Measurements from ENCODE around the gene CA5B. TPM values are rescaled to one million over a fixed set of nuclear protein-coding genes. Genes with fewer than 3 reads are reported as not detected.
"Not testable (repeated sequence)": the region's sequence is repeated elsewhere in the genome, so short reads cannot be mapped to it uniquely, and the experiment has no call there.

Gene CA5B
- total RNA-seq, 1 donor from 2014 or later = 11.2 TPM

DNA sequence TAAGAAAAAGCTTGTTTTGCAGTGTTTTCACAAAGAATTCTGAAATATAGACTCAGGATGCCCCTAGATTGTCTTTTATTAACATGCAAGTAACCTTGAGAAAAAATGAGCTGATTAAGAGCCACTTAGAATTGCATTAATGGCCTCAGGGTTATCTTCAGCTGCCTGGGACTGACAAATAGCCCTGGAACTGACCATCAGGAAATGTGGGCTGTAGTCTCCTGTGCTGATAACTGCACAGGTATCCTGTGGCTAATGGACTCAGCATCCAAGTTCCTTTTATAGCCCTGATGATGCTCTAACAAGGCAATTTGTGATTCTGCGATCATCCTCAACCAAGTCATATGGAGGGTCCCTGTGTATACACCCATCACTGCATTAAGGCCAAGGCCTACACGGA is 17.0 kb downstream of the CA5B start:
- Histone ChIP-seq H3K9me3 (no peaks in the 10 kb centered on the region), H3K4me3 (no peak overlapping the region), H3K27me3 (no peaks in the 10 kb centered on the region), H3K36me3 (no peaks in the 10 kb centered on the region), H3K4me1 (peaks cover 12% of the 10 kb centered on the region), H3K27ac (no peak overlapping the region)
- DNase-seq = no peak
- ATAC-seq = no peak
- intact Hi-C loops (cut with DNase I) = no loop called here
- TF ChIP-seq, protein P1, sequence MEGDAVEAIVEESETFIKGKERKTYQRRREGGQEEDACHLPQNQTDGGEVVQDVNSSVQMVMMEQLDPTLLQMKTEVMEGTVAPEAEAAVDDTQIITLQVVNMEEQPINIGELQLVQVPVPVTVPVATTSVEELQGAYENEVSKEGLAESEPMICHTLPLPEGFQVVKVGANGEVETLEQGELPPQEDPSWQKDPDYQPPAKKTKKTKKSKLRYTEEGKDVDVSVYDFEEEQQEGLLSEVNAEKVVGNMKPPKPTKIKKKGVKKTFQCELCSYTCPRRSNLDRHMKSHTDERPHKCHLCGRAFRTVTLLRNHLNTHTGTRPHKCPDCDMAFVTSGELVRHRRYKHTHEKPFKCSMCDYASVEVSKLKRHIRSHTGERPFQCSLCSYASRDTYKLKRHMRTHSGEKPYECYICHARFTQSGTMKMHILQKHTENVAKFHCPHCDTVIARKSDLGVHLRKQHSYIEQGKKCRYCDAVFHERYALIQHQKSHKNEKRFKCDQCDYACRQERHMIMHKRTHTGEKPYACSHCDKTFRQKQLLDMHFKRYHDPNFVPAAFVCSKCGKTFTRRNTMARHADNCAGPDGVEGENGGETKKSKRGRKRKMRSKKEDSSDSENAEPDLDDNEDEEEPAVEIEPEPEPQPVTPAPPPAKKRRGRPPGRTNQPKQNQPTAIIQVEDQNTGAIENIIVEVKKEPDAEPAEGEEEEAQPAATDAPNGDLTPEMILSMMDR (IDR thresholded peaks at IDR 0.05) = no peak

DNA sequence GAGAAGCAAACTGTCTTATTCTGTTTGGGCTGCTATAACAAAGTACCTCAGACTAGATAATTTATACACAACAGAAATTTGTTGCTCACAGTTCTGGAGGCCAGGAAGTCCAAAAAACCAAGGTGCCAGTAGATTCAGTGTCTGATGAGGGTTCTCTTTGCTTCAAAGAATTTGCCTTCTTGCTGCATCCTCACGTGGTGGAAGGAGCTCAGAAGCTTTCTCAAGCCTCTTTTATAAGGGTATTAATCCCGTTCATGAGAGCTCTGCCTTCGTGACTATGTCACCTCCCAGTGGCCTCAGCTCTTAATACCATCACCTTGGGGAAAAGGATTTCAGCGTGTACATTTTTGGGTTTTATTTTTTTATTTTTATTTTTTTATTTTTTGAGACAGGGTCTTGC is 20.1 kb downstream of the CA5B start:
- H3K27ac ChIP-seq = no peak overlapping the region
- H3K4me1 ChIP-seq = no peaks in the 10 kb centered on the region
- ATAC-seq = no peak
- no peaks in the 10 kb centered on the region for H3K36me3 ChIP-seq
- H3K27me3 ChIP-seq = no peaks in the 10 kb centered on the region
- TF ChIP-seq, protein P1 (IDR thresholded peaks at IDR 0.05) = no peak
- no peak for DNase-seq
- H3K9me3 ChIP-seq = no peaks in the 10 kb centered on the region
- H3K4me3 ChIP-seq = no peak overlapping the region
- intact Hi-C loops (cut with DNase I) = no loop called here

DNA sequence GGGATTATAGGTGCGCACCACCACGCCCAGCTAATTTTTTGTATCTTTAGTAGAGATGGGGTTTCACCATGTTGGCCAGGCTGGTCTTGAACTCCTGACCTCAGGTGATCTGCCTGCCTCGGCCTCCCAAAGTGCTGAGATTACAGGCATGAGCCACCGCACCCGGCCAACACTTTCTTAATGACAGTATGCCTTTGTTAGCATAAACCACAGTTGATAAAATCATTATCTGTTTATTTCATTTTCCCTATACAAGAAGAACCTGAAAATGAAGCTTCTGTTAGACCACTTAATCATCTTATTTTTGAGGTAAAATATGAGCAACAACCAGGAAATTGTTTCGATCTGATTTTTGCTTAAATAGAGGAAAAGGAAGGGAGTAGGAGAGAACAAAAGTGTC is 21.8 kb downstream of the CA5B start:
- H3K36me3 ChIP-seq, H3K27ac ChIP-seq: not testable (repeated sequence)

DNA sequence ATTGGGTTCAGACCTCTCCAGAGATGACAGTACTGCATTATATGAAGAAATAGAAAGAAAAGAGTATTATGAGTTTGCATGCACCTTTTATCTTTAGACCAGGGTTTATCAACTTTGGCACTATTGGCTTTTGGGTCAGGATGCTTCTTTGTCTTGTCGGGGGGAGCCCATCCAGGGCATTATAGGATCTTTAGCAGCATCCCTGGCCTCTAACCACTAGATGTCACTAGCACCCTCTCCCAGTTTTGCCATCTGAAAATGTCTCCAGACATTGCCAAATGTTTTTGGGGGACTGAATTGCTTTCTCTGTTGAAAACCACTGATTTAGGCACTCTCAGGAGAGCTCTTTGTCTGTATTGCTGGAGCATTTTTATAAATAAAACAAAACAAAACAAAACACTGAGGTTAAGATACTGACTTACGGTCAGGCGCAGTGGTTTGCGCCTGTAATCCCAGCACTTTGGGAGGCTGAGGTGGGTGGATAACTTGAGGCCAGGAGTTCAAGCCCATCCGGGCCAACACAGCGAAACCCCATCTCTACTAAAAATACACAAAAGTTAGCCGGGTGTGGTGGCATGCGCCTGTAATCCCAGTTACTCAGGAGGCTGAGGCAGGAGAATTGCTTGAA is 23.6 kb downstream of the CA5B start:
- Histone ChIP-seq H3K36me3 (no peaks in the 10 kb centered on the region), H3K27ac (no peak overlapping the region), H3K4me3 (no peak overlapping the region), H3K4me1 (no peaks in the 10 kb centered on the region), H3K9me3 (no peaks in the 10 kb centered on the region), H3K27me3 (no peaks in the 10 kb centered on the region)
- intact Hi-C loops (cut with DNase I) = no loop called here
- DNase-seq (no peak), ATAC-seq (peak; percentile 52)
- TF ChIP-seq, protein P1 (IDR thresholded peaks at IDR 0.05) = peak; percentile 65

More for the DNA sequence above, 21.8 kb downstream of the CA5B start:
- ATAC-seq; intact Hi-C loops (cut with DNase I); H3K9me3 ChIP-seq; H3K4me3 ChIP-seq; DNase-seq; H3K4me1 ChIP-seq; H3K27me3 ChIP-seq: not testable (repeated sequence)

DNA sequence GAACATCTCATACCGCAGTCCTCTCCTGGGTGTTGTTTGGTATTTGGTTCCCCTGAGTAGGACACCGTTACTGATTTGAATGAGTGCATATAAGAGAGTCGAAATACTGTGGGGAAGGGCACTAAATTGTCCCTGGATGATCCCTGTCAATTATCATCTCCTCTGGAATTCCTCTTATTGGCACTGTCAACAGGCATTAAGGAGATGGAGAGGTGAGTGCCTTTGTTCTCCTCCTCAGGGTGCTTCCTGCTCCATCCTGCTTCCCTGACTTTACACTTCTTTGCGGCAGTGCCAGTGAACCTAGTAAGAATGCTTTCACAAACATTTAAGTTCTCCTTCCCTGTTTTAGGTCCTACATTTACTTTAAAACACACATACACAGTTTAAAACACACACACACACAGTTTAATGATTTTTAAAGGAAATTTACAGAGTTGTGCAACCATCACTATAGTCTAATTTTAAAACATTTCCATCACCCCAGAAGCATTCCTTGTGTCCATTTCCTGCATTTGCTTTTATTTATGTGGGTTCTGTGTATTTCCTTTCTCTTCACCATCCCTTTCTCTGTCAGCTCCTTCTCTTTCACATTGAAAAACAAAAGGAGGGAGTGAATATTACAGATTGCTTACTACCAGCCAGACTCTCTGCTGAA is 31.4 kb downstream of the CA5B start:
- Histone ChIP-seq H3K4me1 (no peaks in the 10 kb centered on the region), H3K27ac (no peak overlapping the region), H3K4me3 (no peak overlapping the region), H3K36me3 (no peaks in the 10 kb centered on the region), H3K27me3 (no peaks in the 10 kb centered on the region), H3K9me3 (no peaks in the 10 kb centered on the region)
- intact Hi-C loops (cut with DNase I) = no loop called here
- DNase-seq = no peak
- no peak for ATAC-seq
- TF ChIP-seq, protein P1 (IDR thresholded peaks at IDR 0.05) = no peak

DNA sequence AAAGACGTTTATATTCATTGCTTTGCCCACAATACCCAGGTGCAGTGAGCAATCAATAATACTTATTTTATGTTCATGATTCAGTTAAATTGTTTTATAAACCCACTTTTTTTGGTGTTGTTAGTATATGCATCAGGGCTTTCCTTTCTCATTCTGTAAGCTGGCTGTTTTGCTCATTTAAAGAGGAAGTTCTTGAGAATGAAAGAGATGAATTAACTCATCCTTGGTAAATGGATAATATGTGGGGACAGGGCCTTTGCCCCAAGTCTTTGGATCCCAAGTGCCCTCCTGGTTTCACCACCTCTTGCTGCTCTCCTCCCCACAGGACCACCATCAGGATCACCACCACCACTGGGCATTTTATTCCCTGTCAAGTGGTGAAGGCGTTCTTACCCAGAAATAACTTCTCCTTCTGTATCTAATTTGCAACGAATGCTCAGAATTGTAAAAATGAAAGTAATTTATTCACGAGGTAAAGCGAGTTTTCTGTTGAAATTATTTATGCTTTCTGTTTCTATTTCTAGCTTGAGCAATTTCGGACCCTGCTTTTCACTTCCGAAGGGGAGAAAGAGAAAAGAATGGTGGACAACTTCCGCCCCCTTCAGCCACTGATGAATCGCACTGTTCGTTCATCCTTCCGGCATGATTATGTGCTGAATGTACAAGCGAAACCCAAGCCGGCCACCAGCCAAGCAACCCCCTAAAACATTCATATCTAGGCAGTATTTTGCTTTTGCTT is 44.1 kb downstream of the CA5B start:
- Histone ChIP-seq H3K27me3 (no peaks in the 10 kb centered on the region), H3K36me3 (peaks cover 9% of the 10 kb centered on the region), H3K9me3 (no peaks in the 10 kb centered on the region), H3K4me1 (no peaks in the 10 kb centered on the region), H3K4me3 (no peak overlapping the region), H3K27ac (peak overlapping the region; percentile 58)
- DNase-seq (no peak), ATAC-seq (no peak)
- TF ChIP-seq, protein P1 (IDR thresholded peaks at IDR 0.05) = no peak
- intact Hi-C loops (cut with DNase I) = no loop called here

Data from upper lobe of right lung (tissue), 1 donor.